IMR-90 (cell line): Measurements from ENCODE around the gene KLHDC9.

Experiments used
- CEBPB ChIP-seq: IDR thresholded peaks from 2 replicates; pipeline ENCODE4 v1.6.1; 2012; ENCODE audit warnings: low read depth, low read length, improper control_type of control experiment
- CTCF ChIP-seq: conservative IDR thresholded peaks from 2 replicates; pipeline ENCODE4 v1.5.1; 2012; ENCODE audit warnings: mild to moderate bottlenecking, low read depth, low read length, improper control_type of control experiment
- FOS ChIP-seq: fragments of 150-350 bp; IDR thresholded peaks from 2 replicates; pipeline ENCODE4 v1.6.1; 2016; ENCODE audit warnings: low read depth, low read length
- MAFK ChIP-seq: IDR thresholded peaks from 2 replicates; pipeline ENCODE4 v1.6.1; 2012; ENCODE audit warnings: low read depth, low read length, improper control_type of control experiment
- MAZ ChIP-seq: IDR thresholded peaks from 2 replicates; pipeline ENCODE4 v1.6.1; 2012; ENCODE audit warnings: low read depth, mild to moderate bottlenecking, low read length, improper control_type of control experiment, moderate library complexity, borderline replicate concordance
- MXI1 ChIP-seq: IDR thresholded peaks from 2 replicates; pipeline ENCODE4 v1.6.1; 2012; ENCODE audit warnings: low read depth, mild to moderate bottlenecking, low read length, moderate library complexity, borderline replicate concordance
- POLR2A ChIP-seq: IDR thresholded peaks from 2 replicates; pipeline ENCODE4 v1.6.1; 2012; ENCODE audit warnings: mild to moderate bottlenecking, low read depth, low read length
- RAD21 ChIP-seq: IDR thresholded peaks from 2 replicates; pipeline ENCODE4 v1.6.1; 2012; ENCODE audit warnings: low read length, improper control_type of control experiment
- RFX5 ChIP-seq: IDR thresholded peaks from 2 replicates; pipeline ENCODE4 v1.8.0; 2012; ENCODE audit warnings: low read depth, mild to moderate bottlenecking, low read length, moderate library complexity

DNA sequence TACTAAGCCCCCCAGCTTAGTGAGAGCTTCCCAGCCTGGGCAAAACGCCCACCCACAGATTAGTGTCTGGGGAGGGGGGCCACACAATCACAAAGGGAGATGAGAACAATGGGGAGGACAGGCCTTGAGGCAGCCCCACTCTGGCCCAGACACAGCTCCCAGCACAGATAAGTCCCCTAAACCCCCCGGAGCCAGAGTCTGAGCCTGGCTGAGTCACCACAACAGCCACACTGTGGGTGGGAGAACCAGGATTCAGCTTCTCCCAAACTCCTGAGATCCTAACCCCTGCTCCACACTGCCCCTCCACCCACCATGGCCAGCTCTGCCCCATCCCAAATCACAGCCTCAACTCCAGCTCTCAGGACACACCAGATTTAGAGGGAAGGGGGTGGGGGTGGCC lies 13.0 kb upstream of the KLHDC9 start:
- TF ChIP-seq FOS (peak; percentile 41), CTCF (no peak), POLR2A (no peak), MAFK (no peak), RAD21 (no peak), MXI1 (no peak), RFX5 (no peak), MAZ (0 out of 2 replicates have a peak, but pooled peaks have one; percentile 44), CEBPB (no peak)
